Stimulated activated CD4-positive, alpha-beta T cell treated with anti-CD3 and anti-CD28 coated beads, Interleukin-4, amount 100 ng/mL, for 24 hours (primary cell): ENCODE data around the gene TAL1.
"Not testable (repeated sequence)": the region's sequence is repeated elsewhere in the genome, so short reads cannot be mapped to it uniquely, and the experiment has no call there.

Experiments
- DNase-seq: peaks from one replicate; pipeline ENCODE4 v3.0.0-alpha.2; 2020

The TAL1 gene

DNA sequence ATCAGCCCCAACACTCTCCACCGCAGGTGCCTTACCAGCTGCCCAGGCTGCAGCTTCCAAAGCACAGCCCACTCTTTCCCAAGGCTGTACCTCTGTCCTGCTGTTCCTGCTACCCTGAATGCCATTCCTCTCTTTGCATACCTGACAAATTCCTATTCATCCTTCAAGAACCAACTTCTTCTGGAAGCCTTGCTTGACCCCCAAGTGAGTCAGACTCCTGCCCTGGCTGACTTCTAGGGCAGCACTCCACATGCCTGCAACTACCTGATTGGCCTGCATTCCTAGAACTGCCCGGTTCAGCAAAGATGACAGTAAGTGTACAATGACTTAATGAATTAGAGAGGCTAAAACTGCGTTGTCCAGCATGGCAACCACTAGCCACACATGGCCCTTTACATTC, 21.4 kb downstream of the TAL1 start:
- DNase-seq = no peak

- no peak for DNase-seq
Observed at GRCh38 chr1:47209725-47210325, 22.2 kb downstream of the TAL1 start.

GRCh38 chr1:47209091-47209490, 22.9 kb downstream of the TAL1 start:
- DNase-seq = no peak

- no peak for DNase-seq
Observed at GRCh38 chr1:47208374-47208850, 23.6 kb downstream of the TAL1 start.

DNA sequence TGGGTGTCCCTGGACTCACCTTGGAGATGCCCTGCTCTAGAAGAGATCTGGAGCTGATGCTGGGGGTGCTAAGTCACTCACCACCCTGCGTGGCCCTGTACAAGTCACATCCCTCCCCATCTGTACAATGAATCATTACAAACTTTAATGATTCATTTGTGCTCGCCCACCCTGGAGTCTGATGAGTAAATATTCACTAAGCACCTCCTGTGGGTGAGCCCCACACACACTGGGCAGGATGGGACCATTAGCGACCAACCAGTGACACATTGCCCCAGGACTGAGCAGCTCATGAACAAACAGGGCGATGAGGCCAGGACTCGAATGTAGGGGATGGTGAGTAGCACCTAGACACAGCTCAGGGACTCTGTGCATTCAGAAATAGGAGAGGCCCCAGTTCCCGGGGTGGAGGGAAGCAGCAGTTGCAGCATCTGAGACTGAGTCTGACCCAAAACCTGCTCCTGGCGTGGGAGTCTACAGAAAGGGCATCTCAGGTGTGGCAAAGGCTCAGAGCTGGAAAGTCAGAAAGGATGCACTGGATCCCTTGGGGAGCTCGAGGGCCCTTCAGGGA, 24.1 kb downstream of the TAL1 start:
- DNase-seq = peak; percentile 19

- DNase-seq = no peak
Observed at GRCh38 chr1:47205918-47206317, 26.1 kb downstream of the TAL1 start.

DNA sequence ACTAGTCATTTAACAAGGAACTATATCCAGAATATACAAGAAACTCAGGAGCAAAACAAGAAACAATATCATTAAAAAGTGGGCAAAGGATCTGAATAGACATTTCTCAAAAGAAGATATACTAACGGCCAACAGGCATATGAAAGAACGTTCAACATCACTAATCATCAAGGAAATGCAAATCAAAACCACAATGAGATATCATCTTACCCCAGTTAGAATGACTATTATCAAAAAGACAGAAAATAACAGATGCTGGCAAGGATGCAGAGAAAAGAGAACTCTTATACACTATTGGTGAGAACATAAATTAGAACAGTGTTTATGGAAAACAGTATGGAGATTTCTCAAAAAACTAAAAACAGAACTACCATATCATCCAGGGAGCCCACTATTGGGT, 28.5 kb downstream of the TAL1 start:
- not testable (repeated sequence) for DNase-seq

DNA sequence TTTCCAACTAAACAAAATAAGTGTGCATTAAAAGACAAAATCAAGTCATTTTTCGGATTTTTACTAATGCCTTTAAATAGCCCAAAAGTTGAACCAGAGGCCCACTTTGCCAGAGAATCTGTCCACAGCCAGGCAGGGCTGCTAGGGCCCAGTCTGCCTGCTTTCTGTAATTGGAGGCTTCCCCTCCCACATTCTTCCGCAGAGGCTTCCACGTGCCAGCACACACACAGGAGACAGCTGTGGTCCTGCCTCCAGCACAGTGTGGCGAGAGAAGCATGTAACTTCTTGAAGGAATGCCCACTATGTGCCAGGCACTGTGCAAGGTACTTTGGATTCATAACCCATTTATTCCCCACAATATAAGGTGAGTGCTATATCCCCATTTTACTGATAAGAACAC, 30.8 kb downstream of the TAL1 start:
- DNase-seq = no peak

GRCh38 chr1:47198214-47198613, 33.8 kb downstream of the TAL1 start:
- no peak for DNase-seq

DNA sequence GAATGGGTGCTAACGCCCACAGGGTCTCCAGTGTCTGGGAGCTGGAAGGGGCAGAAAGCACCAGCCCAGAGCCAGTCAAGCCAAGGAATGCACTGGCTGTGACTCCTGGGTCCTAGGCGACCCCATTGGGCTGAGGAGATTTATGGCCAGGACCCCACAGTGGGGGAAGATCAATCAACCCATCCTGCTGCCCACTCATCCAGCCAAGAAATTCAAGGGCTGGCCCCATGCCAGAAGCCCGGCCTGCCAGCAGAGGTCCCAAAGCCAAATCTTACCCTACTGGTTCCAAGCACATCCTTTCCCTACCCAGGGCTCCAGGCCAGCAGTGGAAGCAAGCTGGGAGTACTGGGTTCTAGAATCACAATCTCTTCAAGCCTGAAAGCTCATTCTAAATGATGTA, 35.4 kb downstream of the TAL1 start:
- DNase-seq = no peak

GRCh38 chr1:47195981-47196380, 36.0 kb downstream of the TAL1 start:
- DNase-seq = not testable (repeated sequence)

DNA sequence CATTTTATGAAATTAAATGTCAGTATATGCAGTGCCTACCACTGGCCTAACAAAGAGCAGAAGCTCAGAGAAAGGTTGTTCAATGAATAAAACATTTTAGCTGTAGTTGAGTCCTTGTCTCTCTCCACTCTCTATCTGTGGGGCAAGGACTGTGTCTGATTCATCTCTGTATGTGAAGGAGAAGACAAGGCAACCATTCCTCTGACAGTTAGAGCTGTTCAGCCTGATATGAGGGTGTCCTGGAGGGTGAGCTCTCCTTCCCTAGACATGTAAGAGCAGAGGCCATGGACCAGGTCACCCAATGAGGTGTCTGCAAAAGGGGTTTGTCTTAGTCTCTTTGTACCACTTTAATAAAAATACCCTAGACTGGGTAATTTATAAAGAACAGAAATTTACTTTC, 37.7 kb downstream of the TAL1 start:
- no peak for DNase-seq

DNA sequence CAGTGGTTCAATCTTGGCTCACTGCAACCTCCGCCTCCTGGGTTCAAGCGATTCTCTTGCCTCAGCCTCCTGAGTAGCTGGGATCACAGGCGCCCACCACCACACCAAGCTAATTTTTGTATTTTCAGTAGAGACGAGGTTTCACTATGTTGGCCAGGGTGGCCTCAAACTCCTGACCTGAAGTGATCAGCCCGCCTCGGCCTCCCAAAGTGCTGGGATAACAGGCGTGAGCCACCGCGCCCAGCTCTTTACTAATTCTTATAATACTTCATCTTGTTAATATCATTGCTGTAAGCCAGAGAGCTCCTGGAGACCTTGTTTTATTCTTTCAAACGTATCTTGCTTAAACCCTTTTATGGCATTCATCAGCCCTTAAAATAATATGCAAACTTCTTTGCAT, 38.5 kb downstream of the TAL1 start:
- DNase-seq = not testable (repeated sequence)

DNA sequence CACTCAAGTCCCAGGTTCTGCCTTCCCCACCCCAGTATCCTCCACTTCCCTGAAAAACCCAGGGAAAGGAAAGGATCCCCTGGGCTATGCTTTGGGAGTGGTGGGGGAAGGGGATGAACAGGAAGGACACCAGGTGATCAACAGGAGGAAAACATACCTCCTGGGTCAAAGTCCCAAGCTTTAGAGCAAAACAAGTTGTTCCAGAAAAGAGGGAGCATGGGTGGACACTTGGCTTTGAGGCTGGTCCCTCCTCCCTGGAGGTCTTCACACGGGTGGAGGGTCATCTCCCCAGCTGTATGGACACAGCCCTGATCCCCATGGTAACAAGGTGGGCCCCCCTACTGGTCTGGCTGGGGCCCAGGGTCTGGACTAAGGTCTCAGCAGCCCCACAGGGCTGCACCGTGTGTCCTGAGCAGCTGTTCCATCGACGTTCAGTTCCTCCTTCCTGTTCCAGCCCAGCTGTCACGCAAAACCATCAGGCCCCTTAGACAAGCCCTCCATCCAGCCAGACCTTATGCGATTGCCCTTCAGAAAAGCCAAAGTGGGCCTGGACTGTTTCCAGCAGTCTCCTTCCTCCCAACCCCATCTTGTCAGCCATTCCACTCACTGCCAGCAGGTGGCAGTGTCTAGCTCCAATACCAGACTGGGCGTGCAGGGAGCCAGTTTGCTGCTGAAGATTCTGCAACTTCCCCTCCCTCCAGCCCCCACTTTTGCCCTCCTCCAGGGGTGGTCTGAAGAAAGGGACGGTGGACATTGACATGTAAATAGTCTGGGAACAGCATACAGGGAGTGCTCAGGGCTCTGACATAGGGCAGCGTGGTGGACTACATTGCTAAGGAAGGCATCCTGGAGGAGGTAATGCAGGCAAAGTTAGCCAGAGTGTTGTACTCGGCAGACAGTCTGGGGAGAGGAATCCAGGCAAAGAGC, 39.3 kb downstream of the TAL1 start:
- peak; percentile 73 for DNase-seq

DNA sequence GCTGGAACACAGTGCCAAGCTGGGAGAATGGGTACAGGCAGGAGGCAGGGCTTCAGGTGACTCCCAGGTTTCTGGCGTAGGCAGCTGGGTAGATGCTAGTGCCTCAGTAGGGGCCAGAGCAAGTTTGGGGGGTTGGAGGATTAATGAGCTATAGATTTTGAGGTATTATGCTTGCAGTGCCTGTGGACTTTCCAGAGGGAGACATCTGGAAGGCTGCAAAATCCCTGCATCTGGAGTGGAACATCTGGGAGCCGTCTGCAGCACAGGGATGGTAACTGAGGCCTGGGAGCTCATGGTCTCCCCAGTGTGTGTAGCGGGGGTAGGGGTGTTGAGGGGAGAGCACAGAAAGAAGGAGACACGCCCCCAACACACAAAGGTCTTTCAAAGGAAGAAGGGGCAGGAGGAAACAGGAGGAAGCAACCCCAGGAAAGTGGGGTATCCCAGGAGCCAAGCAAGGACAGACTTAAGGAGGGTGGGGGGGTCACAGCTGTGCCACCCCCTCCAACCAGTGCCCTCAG, 40.0 kb downstream of the TAL1 start:
- DNase-seq = no peak

DNA sequence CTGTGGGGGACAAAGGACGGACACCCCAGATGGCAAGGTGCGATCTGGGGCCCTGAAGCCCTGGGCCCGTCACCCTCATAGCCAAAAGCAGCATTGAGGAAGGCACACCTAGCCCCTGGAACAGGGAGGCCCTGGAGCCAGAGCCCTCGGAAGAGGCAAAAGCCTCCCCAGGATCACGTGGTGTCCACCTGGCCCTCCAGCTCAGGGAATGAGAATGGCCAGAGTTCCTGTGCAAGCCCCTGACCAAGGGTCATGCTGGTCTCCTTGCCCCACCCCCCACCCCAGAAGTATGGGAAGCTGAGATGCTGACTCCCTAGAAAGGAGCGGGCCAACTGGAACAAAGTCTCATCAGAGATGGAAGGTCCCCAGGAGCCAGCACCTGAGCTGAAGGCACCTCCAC, 41.2 kb downstream of the TAL1 start:
- DNase-seq = no peak

- DNase-seq = no peak
Observed at GRCh38 chr1:47190509-47190855, 41.5 kb downstream of the TAL1 start.

DNA sequence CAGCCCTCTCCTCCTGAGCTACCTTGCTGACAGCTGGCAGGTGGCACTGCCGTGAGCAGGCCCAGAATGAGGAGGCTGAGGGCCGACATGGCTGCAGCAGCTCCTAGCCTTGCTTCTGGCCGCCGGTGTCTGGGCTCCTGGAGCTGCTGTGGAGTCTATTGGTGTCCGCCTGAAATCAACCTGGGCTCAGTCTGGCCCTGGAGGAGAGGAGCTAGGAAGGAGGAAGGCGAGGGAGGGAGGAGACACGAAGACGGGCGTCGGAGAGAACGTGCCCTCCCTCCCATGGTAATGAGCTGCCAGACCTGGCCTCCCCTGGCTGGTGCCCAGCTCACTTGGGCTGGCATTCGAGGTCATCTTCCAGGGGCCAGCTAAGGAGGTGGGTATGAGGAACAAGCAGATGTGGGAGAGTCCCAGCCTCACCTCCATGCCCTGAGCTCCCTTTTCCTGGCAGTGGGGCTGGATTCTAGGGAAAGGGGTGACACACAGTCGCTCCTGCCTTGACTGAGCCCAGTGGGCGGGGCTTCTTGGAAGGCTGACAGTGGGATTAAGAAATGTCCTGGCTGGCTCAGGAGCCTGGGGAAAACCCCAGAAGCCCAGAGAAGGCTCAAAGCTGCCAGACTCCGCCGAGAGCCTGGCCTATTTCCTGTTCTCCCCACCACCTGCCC, 42.0 kb downstream of the TAL1 start, which contains the start of gene PDZK1IP1:
PDZK1IP1 (minus strand) TSS at position 193 of the 665 bp plus-strand sequence; CDS start at position 89, 104 bp downstream.
- DNase-seq = no peak

DNA sequence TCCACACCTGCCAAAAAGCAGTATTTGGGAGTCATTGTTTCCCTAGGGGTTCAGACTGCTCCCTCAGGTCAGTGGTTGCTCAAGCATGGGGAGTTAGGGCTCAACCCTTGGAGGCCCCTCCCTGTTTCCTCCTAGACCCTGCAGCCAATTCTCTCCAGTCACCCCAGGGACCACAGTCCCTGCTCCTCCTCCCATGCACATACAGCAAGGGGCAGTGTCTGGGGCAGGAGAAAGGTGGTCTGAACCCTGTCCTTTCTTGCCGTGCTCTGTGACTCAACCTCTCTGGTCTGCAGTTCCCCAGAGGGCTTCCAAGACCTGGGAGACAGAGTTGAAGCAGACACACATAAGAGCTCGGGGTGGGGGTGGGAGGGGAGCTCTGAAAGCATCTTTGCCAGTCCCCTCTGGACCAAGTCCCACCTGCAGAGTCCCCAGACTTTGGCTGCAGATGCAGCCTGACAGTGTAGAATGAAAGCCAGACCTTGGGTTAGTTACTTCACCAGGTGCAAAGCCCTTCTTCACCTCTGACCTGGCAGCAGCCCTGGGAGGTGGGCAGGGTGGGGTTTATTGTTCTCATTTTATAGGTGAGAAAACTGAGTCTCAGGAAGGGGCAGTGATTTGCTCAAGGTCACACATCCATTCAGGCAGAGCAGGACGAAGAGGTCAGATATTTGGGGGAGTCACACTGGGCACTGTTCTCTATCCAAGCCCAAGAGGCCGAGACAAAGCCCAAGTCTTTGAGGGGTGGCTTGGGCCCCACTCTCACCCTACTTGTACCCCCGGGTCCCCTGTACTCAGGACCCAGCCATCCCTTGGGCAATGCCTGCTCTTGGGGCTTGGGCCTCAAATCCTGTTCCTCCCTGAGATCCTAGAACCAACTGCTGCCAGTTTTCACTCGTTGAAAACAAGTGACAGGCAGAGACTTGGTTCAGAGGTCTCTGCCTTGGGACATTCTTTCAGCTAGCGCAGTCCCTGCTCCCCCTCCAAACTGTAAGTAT, 42.9 kb downstream of the TAL1 start:
- no peak for DNase-seq

- DNase-seq = no peak
Observed at GRCh38 chr1:47187926-47188250, 44.1 kb downstream of the TAL1 start.

- DNase-seq = no peak
Observed at GRCh38 chr1:47187231-47187925, 44.6 kb downstream of the TAL1 start.
